DND-41 (cell line): ENCODE results near the gene TPRN.

Experiments
- ATAC-seq: fragments of 200-7000 bp; cut with Tn5 transposase; 3 replicates; pipeline ENCODE4 v1.9.1; 2021; ENCODE audit warnings: low read depth; ENCODE audit not compliant: insufficient read depth
- DNase-seq: peaks from one replicate; pipeline ENCODE4 v3.0.0-alpha.2; 2020
- H2AFZ ChIP-seq: 2 replicates; pipeline ENCODE4 v1.6.0; 2012; ENCODE audit warnings: low read depth, low read length
- H3K27ac ChIP-seq: 2 replicates; pipeline ENCODE4 v1.5.1; 2012; ENCODE audit warnings: low read length, inconsistent platforms
- H3K27me3 ChIP-seq: fragments of 200-600 bp; sonication (generic); 2 replicates; pipeline ENCODE4 v1.6.0; 2012; ENCODE audit warnings: low read length, mild to moderate bottlenecking, inconsistent platforms; ENCODE audit not compliant: insufficient read depth, poor library complexity
- H3K36me3 ChIP-seq: 2 replicates; pipeline ENCODE4 v1.5.1; 2012; ENCODE audit warnings: low read length, inconsistent platforms; ENCODE audit not compliant: insufficient read depth
- H3K4me1 ChIP-seq: 2 replicates; pipeline ENCODE4 v1.5.1; 2012; ENCODE audit warnings: mild to moderate bottlenecking, low read length; ENCODE audit not compliant: insufficient read depth
- H3K4me2 ChIP-seq: 2 replicates; pipeline ENCODE4 v1.6.0; 2012; ENCODE audit warnings: mild to moderate bottlenecking, moderate library complexity, low read length, inconsistent platforms; ENCODE audit not compliant: insufficient read depth
- H3K4me3 ChIP-seq, 2 experiments: fragments of 200-600 bp in 1 of 2; shearing (Covaris generic) in 1 of 2; 2 replicates each; pipeline ENCODE4 v1.5.1; 2012 to 2016; ENCODE audit warnings: inconsistent platforms in 2 of 2, low read length in 2 of 2, mild to moderate bottlenecking in 2 of 2, low read depth in 1 of 2, moderate library complexity in 1 of 2
- H3K79me2 ChIP-seq: 2 replicates; pipeline ENCODE4 v1.6.0; 2012; ENCODE audit warnings: low read length, inconsistent platforms; ENCODE audit not compliant: insufficient read depth
- H3K9ac ChIP-seq: 2 replicates; pipeline ENCODE4 v1.6.0; 2012; ENCODE audit warnings: low read depth, mild to moderate bottlenecking, inconsistent platforms, low read length, moderate library complexity
- H3K9me3 ChIP-seq: 2 replicates; pipeline ENCODE4 v1.5.1; 2012; ENCODE audit warnings: low read length, moderate library complexity, mild to moderate bottlenecking, inconsistent platforms; ENCODE audit not compliant: insufficient read depth, severe bottlenecking
- H4K20me1 ChIP-seq: 2 replicates; pipeline ENCODE4 v1.6.0; 2012; ENCODE audit warnings: low read length; ENCODE audit not compliant: insufficient read depth
- EZH2 ChIP-seq: IDR thresholded peaks from 3 replicates; pipeline ENCODE4 v1.6.1; 2012; ENCODE audit warnings: borderline replicate concordance, low read depth, mild to moderate bottlenecking, moderate library complexity, low read length, inconsistent platforms; ENCODE audit not compliant: severe bottlenecking
- TF ChIP-seq, protein P1 (sequence below): IDR thresholded peaks from 2 replicates; pipeline ENCODE4 v1.5.1; 2012; ENCODE audit warnings: borderline replicate concordance, low read length, moderate library complexity, mild to moderate bottlenecking; ENCODE audit not compliant: poor library complexity, severe bottlenecking; ENCODE audit errors: extremely low read depth

Gene TPRN

GRCh38 chr9:137194388-137194787 lies 6.2 kb downstream of the TPRN start:
- no peak overlapping the region for H3K4me3 ChIP-seq
- H3K79me2 ChIP-seq, result peaks cover 20% of the 10 kb centered on the region
- TF ChIP-seq, protein P1, sequence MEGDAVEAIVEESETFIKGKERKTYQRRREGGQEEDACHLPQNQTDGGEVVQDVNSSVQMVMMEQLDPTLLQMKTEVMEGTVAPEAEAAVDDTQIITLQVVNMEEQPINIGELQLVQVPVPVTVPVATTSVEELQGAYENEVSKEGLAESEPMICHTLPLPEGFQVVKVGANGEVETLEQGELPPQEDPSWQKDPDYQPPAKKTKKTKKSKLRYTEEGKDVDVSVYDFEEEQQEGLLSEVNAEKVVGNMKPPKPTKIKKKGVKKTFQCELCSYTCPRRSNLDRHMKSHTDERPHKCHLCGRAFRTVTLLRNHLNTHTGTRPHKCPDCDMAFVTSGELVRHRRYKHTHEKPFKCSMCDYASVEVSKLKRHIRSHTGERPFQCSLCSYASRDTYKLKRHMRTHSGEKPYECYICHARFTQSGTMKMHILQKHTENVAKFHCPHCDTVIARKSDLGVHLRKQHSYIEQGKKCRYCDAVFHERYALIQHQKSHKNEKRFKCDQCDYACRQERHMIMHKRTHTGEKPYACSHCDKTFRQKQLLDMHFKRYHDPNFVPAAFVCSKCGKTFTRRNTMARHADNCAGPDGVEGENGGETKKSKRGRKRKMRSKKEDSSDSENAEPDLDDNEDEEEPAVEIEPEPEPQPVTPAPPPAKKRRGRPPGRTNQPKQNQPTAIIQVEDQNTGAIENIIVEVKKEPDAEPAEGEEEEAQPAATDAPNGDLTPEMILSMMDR, result no peak
- TF ChIP-seq EZH2, result no peak
- DNase-seq (no peak), ATAC-seq (no peak)
- peaks cover 36% of the 10 kb centered on the region for H4K20me1 ChIP-seq
- no peaks in the 10 kb centered on the region for H3K27me3 ChIP-seq
- H2AFZ ChIP-seq, result no peak overlapping the region
- H3K27ac ChIP-seq, result no peak overlapping the region
- peaks cover 22% of the 10 kb centered on the region for H3K36me3 ChIP-seq
- H3K9me3 ChIP-seq, result no peaks in the 10 kb centered on the region
- no peak overlapping the region for H3K9ac ChIP-seq
- H3K4me1 ChIP-seq, result peaks cover 36% of the 10 kb centered on the region
- H3K4me2 ChIP-seq, result no peak overlapping the region

GRCh38 chr9:137193771-137194170 lies 6.8 kb downstream of the TPRN start:
- TF ChIP-seq, protein P1, result no peak
- no peak for TF ChIP-seq EZH2
- Histone ChIP-seq H2AFZ (no peak overlapping the region), H3K4me1 (peaks cover 35% of the 10 kb centered on the region), H3K9me3 (no peaks in the 10 kb centered on the region), H4K20me1 (peaks cover 36% of the 10 kb centered on the region), H3K4me2 (no peak overlapping the region), H3K9ac (no peak overlapping the region), H3K27me3 (no peaks in the 10 kb centered on the region), H3K27ac (no peak overlapping the region), H3K36me3 (peaks cover 27% of the 10 kb centered on the region), H3K79me2 (peaks cover 22% of the 10 kb centered on the region), H3K4me3 (no peak overlapping the region)
- ATAC-seq (no peak), DNase-seq (no peak)

GRCh38 chr9:137192859-137193258 lies 7.7 kb downstream of the TPRN start:
- Histone ChIP-seq H3K79me2 (peaks cover 30% of the 10 kb centered on the region), H3K9me3 (no peaks in the 10 kb centered on the region), H3K4me3 (no peak overlapping the region), H3K36me3 (peaks cover 28% of the 10 kb centered on the region), H3K27me3 (no peaks in the 10 kb centered on the region), H3K4me1 (peaks cover 26% of the 10 kb centered on the region), H4K20me1 (peaks cover 34% of the 10 kb centered on the region), H2AFZ (no peak overlapping the region), H3K27ac (no peak overlapping the region), H3K4me2 (no peak overlapping the region), H3K9ac (no peak overlapping the region)
- ATAC-seq (no peak), DNase-seq (no peak)
- TF ChIP-seq EZH2, result no peak
- TF ChIP-seq, protein P1, result no peak

- Histone ChIP-seq H3K4me3 (no peak overlapping the region), H3K27me3 (no peaks in the 10 kb centered on the region), H3K79me2 (peaks cover 30% of the 10 kb centered on the region), H3K4me2 (no peak overlapping the region), H3K4me1 (peaks cover 26% of the 10 kb centered on the region), H3K9me3 (no peaks in the 10 kb centered on the region), H3K36me3 (peaks cover 28% of the 10 kb centered on the region), H3K27ac (no peak overlapping the region), H4K20me1 (peaks cover 29% of the 10 kb centered on the region), H2AFZ (no peak overlapping the region), H3K9ac (no peak overlapping the region)
- ATAC-seq (no peak), DNase-seq (no peak)
- TF ChIP-seq, protein P1, result no peak
- no peak for TF ChIP-seq EZH2
Observed at GRCh38 chr9:137192448-137192780, 8.1 kb downstream of the TPRN start.
